Hematopoietic multipotent progenitor cell (in vitro differentiated cells): ENCODE results near the gene POLN. TPM values are rescaled to one million over a fixed set of nuclear protein-coding genes. Genes with fewer than 3 reads are reported as not detected.

Source experiments
- DNase-seq, 3 donors: peaks; one replicate each; pipeline ENCODE4 v3.0.0-alpha.2; 2011 to 2015; ENCODE audit warnings: low read depth in 2 of 3, low spot score in 2 of 3
- total RNA-seq: library from RNA; depleted of rRNA; stranded (reverse); fragments of >200 nt; gene quantifications from one replicate; pipeline ENCODE4 v1.2.3, GENCODE V29; 2012

POLN gene
- total RNA-seq, 1 donor, result 0.81 TPM

- no peak for DNase-seq
Measured at GRCh38 chr4:2062808-2063524, 179.0 kb downstream of the POLN start.

DNA sequence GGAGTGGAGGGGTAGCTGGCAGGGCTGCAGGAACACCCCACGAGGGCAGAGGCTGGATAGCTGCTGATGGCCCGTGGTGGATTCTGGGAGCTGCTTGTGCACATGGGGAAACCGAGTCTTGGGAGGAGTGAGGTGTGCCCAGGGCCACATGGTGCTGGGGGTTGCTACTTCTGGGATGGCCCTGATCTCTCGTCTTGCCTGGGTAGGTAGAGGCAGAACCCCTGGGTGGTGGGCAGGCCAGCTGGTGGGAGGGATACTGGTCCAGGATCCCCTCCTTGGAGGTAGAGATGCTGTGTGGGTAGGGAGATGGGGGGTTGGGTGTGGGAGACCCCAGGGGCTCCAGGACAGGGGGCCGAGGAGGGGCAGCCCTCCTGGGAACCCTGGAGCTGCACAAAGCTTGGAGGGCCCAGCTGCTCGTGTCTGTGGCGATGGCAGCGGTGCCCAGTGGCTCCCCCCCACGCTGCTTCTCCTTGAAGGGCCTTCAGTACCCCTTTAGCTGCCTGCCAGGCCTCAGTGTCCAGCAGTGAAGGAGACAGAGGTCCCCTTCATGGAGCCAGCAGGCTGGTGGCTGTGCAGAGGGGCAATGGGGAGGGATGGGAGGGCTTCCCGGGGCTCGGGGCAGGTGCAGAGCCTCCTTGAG lies 179.6 kb downstream of the POLN start:
- DNase-seq, result no peak

DNA sequence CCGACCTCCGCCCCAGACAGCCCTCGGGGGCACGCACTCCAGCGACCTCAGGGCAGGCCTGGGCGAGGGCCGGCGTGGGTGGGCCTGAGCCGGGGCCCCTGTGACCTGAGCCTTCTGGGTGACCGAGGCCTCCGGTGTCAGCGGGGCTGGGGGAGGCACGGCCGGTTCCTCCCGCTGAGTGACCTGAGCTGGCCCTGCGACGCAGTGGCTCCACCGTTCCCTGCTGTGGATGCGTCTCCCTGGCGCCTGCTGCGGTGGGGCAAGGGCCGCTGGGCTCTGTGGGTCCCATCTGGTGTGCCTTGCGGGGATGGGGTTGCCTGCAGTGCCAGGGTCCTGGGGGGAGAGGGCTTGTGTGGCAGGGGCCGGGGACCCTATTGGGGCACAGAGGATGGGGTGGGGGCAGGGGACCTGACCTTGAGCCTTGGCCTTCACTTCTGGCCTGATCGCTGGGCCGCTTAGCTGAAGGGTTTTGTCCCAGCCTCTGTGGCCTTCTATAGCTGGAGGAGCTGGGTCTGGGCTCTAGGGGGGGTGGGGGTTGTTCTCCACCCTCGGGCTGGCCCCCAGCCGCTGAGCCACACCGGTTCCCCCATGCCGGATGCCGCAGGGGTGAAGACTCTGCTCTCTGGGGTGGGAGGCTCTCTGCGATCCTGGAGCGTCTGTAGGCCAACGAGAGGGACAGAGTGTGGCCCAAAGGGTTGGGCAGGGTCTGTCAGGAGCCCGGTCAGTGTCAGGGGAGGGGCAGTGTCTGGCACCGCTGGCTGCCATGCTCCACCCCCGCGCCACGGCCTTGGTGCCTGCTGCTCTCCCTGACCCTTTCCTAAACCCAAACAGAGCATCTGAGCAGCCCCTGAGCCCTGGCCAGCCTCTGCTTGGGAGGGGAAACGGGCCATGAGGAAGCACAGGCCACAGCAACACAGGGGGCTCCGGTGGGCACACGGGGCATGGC lies 180.5 kb downstream of the POLN start:
- DNase-seq, result no peak

- DNase-seq, result no peak
Measured at GRCh38 chr4:2060611-2061185, 181.2 kb downstream of the POLN start.

- DNase-seq, result no peak
Measured at GRCh38 chr4:2059726-2060602, 182.0 kb downstream of the POLN start.

DNA sequence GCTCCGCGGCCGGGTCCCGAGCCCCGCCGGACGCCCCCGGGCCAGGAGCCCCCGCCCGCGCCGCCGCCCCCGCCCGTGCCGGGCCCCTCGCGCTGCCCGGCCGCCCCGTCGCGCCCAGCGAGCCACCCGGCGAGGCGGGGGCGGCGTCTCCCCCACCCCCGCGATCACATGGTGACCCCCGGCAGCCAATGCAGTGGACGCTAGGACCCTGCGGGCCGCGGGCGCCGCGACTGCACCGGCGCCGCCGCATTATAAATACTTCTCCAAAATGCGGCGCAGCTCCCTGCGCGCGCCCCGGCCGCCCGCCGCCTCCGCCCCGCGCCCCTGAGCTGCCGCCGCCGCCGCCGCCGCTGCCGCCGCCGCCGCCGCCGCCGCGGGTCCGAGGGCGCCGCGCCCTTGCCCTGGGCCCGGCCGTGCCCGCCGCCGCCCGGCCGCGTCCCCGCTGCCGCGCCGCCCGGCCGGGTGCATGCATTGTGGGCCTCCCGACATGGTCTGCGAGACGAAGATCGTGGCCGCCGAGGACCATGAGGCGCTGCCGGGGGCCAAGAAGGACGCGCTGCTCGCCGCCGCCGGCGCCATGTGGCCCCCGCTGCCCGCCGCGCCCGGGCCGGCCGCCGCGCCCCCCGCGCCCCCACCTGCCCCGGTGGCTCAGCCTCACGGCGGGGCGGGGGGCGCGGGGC lies 182.7 kb downstream of the POLN start, which contains the start of gene NAT8L:
Gene NAT8L (plus strand): TSS at position 282 of the 680 bp plus-strand sequence. CDS start 185 bp downstream, at position 467.
- peak in 2 of 3 donors; percentile 62 to 72 for DNase-seq

GRCh38 chr4:2058264-2059045 lies 183.5 kb downstream of the POLN start:
- no peak for DNase-seq

- DNase-seq, result no peak
Measured at GRCh38 chr4:2057382-2058065, 184.4 kb downstream of the POLN start.

- DNase-seq, result no peak
Measured at GRCh38 chr4:2054217-2054616, 187.7 kb downstream of the POLN start.

GRCh38 chr4:2051086-2051485 lies 190.8 kb downstream of the POLN start:
- DNase-seq, result no peak

DNA sequence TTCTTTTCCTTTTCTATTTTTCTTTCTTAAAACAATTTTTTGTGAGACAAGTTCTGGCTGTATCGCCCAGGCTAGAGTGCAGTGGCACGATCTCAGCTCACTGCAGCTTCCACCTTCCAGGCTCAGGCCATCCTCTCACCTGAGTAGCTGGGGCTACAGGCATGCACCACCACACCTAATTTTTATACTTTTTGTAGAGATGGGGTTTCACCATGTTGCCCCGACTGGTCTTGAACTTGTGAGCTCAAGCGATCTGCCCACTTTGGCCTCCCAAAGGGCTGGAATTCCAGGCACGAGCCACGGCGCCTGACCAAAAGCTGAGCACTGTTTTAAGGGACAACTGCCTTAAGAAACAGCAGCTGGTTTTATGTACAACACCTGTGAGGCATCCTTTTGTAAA lies 192.1 kb downstream of the POLN start:
- no peak for DNase-seq

- no peak for DNase-seq
Measured at GRCh38 chr4:2049381-2049780, 192.5 kb downstream of the POLN start.

DNA sequence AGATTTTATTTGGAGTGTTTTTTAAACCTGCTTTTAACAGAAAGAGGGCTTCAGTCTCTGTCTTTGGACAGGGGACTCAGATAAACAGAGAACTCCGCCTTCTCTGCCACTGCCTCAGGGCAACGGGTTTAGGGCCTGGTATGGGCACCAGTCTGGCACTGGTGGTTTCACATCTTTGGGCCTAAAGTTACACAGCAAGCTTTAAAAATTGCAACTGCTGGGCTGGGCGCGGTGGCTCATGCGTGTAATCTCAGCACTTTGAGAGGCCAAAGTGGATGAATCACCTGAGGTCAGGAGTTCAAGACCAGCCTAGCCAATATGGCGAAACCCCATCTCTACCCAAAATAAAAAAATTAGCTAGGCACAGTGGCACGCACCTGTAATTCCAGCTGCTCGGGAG lies 193.1 kb downstream of the POLN start:
- no peak for DNase-seq

DNA sequence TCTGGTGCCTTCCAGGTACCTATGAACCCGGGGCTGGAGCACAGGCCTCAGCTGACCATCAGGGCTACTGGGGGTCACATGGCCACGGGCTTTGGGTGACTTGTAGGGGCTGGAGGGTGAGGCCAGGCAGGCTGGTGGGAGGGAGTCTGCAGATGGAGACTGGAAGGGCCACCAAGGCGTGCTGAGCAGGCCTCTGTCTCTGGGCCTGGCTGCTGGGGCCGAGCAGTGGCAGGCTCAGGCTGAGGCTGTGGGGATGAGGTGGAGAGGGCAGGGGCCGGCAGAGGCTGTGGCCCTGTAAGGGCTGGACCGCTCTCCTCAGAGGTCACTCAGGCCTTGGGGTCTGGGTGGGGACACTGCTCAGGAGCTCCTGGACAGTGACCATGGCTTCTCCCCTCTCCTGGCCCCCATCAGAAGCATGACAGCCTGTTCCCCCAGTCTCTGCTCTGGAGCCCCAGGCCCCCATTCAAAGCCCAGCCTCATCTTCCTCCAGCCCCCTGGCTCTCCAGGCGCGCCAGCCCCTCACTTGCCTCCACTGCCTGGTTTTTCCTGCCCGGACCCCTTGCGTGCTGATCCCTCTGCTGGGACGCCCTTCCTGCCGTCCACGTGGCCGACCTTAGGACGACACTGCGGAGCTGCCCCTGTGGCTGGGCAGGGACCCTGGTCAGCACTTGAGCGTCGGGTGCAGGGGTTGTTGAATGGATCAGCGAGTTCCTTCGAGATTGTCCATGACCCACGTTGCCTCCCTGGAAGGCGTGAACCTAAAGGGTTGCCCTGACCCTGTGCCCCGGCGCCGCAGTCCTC lies 193.9 kb downstream of the POLN start:
- DNase-seq, result no peak

- DNase-seq, result no peak
Measured at GRCh38 chr4:2047031-2047660, 194.8 kb downstream of the POLN start.

GRCh38 chr4:2046031-2046961 lies 195.6 kb downstream of the POLN start:
- DNase-seq, result no peak
